ENCODE measurements around the gene RAB35. TPM values are rescaled to one million over a fixed set of nuclear protein-coding genes. Genes with fewer than 3 reads are reported as not detected.

Gene RAB35
- polyA plus RNA-seq, 1 of the 3 experiments (the other 2 are of a cell fraction), result 41.8 TPM

- H3K4me3 ChIP-seq (ENCODE audit: low read depth in 2 of 2, low read length in 1 of 2), result no peak overlapping the region
- no peak overlapping the region for H3K4me2 ChIP-seq
- H2AFZ ChIP-seq (ENCODE audit: low read depth), result no peak overlapping the region
- H3K9ac ChIP-seq, result no peak overlapping the region
- peaks cover 100% of the 10 kb centered on the region for H3K79me2 ChIP-seq (ENCODE audit: insufficient read depth)
- no peaks in the 10 kb centered on the region for H3K27me3 ChIP-seq (ENCODE audit: insufficient read depth)
- ChIA-PET CTCF (interaction anchor here (1.5 kb wide), 1 partner anchor 14 kb away, joined by 7 read pairs; no protein-coding TSS in a partner anchor), POLR2A (interaction anchor here (0.6 kb wide), 1 partner anchor 17 kb away, joined by 4 read pairs; no protein-coding TSS in a partner anchor)
- H3K4me1 ChIP-seq (ENCODE audit: control insufficient read depth in 1 of 2, insufficient read depth in 2 of 2, low read depth in 1 of 2, low read length in 1 of 2), result no peaks in the 10 kb centered on the region
- peaks cover 97% of the 10 kb centered on the region for H4K20me1 ChIP-seq (ENCODE audit: insufficient read depth)
- H3K36me3 ChIP-seq (replicated peaks in 1 of 2; ENCODE audit: control insufficient read depth in 1 of 2, insufficient read depth in 2 of 2, low read length in 1 of 2), result peaks cover 0 to 2% of the 10 kb centered on the region in 2 experiments
- H3K9me3 ChIP-seq, result no peaks in the 10 kb centered on the region
- no peaks in the 10 kb centered on the region for H3F3A ChIP-seq (replicated peaks; ENCODE audit: insufficient read depth)
- 92% methylated on average over 10 of the region's 10 CpGs for WGBS (ENCODE audit: low lambda C conversion rate)
- DNase-seq, result no peak
- H3K27ac ChIP-seq (ENCODE audit: low read depth in 2 of 2, low read length in 1 of 2), result no peak overlapping the region; a peak in 1 of 4 replicates
- TF ChIP-seq EZH2phosphoT487 (IDR thresholded peaks at IDR 0.05; ENCODE audit: borderline replicate concordance, low read depth) (no peak), RAD21 (IDR thresholded peaks at IDR 0.05; ENCODE audit: low read length) (no peak), POLR2AphosphoS5 (IDR thresholded peaks at IDR 0.05; ENCODE audit: low read depth, low read length) (no peak), CHD2 (IDR thresholded peaks at IDR 0.05; ENCODE audit: low read length, partially characterized antibody) (no peak), GABPA (IDR thresholded peaks at IDR 0.05; ENCODE audit: low read depth) (no peak), USF1 (IDR thresholded peaks at IDR 0.05; ENCODE audit: borderline replicate concordance, low read depth) (no peak), IRF3 (IDR thresholded peaks at IDR 0.05; ENCODE audit: low read depth, low read length) (no peak), TAF1 (IDR thresholded peaks at IDR 0.05; ENCODE audit: borderline replicate concordance, low read depth, low read length) (no peak), FOXM1 (IDR thresholded peaks at IDR 0.05; ENCODE audit: low read depth) (no peak)
- no peaks in the 10 kb centered on the region for H3K9me2 ChIP-seq
Observed at GRCh38 chr12:120109570-120110267, 6.8 kb downstream of the RAB35 start.

- Histone ChIP-seq H3K79me2 (ENCODE audit: insufficient read depth) (peaks cover 100% of the 10 kb centered on the region), H3K36me3 (replicated peaks in 1 of 2; ENCODE audit: control insufficient read depth in 1 of 2, insufficient read depth in 2 of 2, low read length in 1 of 2) (peaks cover 0 to 18% of the 10 kb centered on the region in 2 experiments), H3K4me3 (ENCODE audit: low read depth in 2 of 2, low read length in 1 of 2) (no peak overlapping the region), H3K9ac (no peak overlapping the region), H3K9me2 (no peaks in the 10 kb centered on the region), H4K20me1 (ENCODE audit: insufficient read depth) (peaks cover 97% of the 10 kb centered on the region), H3K27ac (ENCODE audit: low read depth in 2 of 2, low read length in 1 of 2) (no peak overlapping the region), H3K9me3 (no peaks in the 10 kb centered on the region), H3K27me3 (ENCODE audit: insufficient read depth) (no peaks in the 10 kb centered on the region), H3F3A (replicated peaks; ENCODE audit: insufficient read depth) (no peaks in the 10 kb centered on the region), H3K4me1 (ENCODE audit: control insufficient read depth in 1 of 2, insufficient read depth in 2 of 2, low read depth in 1 of 2, low read length in 1 of 2) (peaks cover 0 to 23% of the 10 kb centered on the region in 2 experiments; a peak in 1 of 4 replicates), H3K4me2 (no peak overlapping the region), H2AFZ (ENCODE audit: low read depth) (no peak overlapping the region)
- TF ChIP-seq FOSL2 (IDR thresholded peaks at IDR 0.05; ENCODE audit: borderline replicate concordance, low read depth), result no peak
- TF ChIP-seq RCOR1 (IDR thresholded peaks at IDR 0.05; ENCODE audit: low read length), result no peak
- no peak for TF ChIP-seq EZH2phosphoT487 (IDR thresholded peaks at IDR 0.05; ENCODE audit: borderline replicate concordance, low read depth)
- TF ChIP-seq ZBTB33 (IDR thresholded peaks at IDR 0.05; ENCODE audit: borderline replicate concordance, low read depth), result no peak
- no peak for TF ChIP-seq SMC3 (IDR thresholded peaks at IDR 0.05; ENCODE audit: low read depth, low read length)
- TF ChIP-seq EP300 (IDR thresholded peaks at IDR 0.05; ENCODE audit: borderline replicate concordance in 1 of 2, low read depth in 1 of 2, low read length in 1 of 2), result no peak
- TF ChIP-seq YY1 (IDR thresholded peaks at IDR 0.05; ENCODE audit: low read depth), result no peak
- no peak for TF ChIP-seq GABPA (IDR thresholded peaks at IDR 0.05; ENCODE audit: low read depth)
- no peak for TF ChIP-seq GATA2 (CRISPR knock-in tag; IDR thresholded peaks at IDR 0.05)
- no peak for TF ChIP-seq NFIC (IDR thresholded peaks at IDR 0.05; ENCODE audit: borderline replicate concordance)
- no peak for TF ChIP-seq TAF1 (IDR thresholded peaks at IDR 0.05; ENCODE audit: borderline replicate concordance, low read depth, low read length)
- TF ChIP-seq RAD21 (IDR thresholded peaks at IDR 0.05; ENCODE audit: low read length), result no peak
- no peak for TF ChIP-seq RFX5 (IDR thresholded peaks at IDR 0.05; ENCODE audit: low read length)
- TF ChIP-seq RXRA (IDR thresholded peaks at IDR 0.05; ENCODE audit: borderline replicate concordance, low read depth), result no peak
- no peak for DNase-seq
- WGBS (ENCODE audit: low lambda C conversion rate), result 100% methylated on average over 1 of the region's 1 CpG
- ChIA-PET POLR2A (no interaction called here), CTCF (interaction anchor here (1.5 kb wide), 1 partner anchor 12 kb away, joined by 3 read pairs; no protein-coding TSS in a partner anchor)
Observed at GRCh38 chr12:120106151-120106550, 10.4 kb downstream of the RAB35 start.

Data from SK-N-SH (cell line).